H1 (cell line): ENCODE data around the gene MBD5.

Source experiments
- CEBPB ChIP-seq: IDR thresholded peaks from 2 replicates; pipeline ENCODE4 v1.6.1; 2012; ENCODE audit warnings: low read depth, low read length
- EP300 ChIP-seq, 2 experiments: IDR thresholded peaks; 1 replicate in 1 of 2; 2 replicates in 1 of 2; pipeline ENCODE4 v1.6.1; 2011 to 2012; ENCODE audit warnings: low read depth in 2 of 2, low read length in 2 of 2, mild to moderate bottlenecking in 2 of 2, borderline replicate concordance in 1 of 2, inconsistent platforms in 1 of 2, moderate library complexity in 1 of 2
- JUND ChIP-seq: IDR thresholded peaks from 2 replicates; pipeline ENCODE4 v1.6.1; 2011; ENCODE audit warnings: mild to moderate bottlenecking, improper control_type of control experiment, low read length
- MAFK ChIP-seq: IDR thresholded peaks from 2 replicates; pipeline ENCODE4 v1.6.1; 2012; ENCODE audit warnings: low read depth, mild to moderate bottlenecking, improper control_type of control experiment, low read length
- POLR2A ChIP-seq, 2 experiments: IDR thresholded peaks; 1 replicate in 1 of 2; 2 replicates in 1 of 2; pipeline ENCODE4 v1.6.1; 2011; ENCODE audit warnings: low read depth in 2 of 2, low read length in 2 of 2, mild to moderate bottlenecking in 2 of 2; ENCODE audit errors: control extremely low read depth in 1 of 2
- RNF2 ChIP-seq: fragments of 200-900, 300-1000 bp; sonication (generic); IDR thresholded peaks from 2 replicates; pipeline ENCODE4 v1.7.1; 2016; ENCODE audit warnings: borderline replicate concordance, low read depth, mild to moderate bottlenecking, antibody characterized with exemption, low read length; ENCODE audit not compliant: poor library complexity, severe bottlenecking; ENCODE audit errors: missing control alignments
- SAP30 ChIP-seq: fragments of 300-600 bp; sonication (generic); IDR thresholded peaks from 2 replicates; pipeline ENCODE4 v1.7.1; 2012; ENCODE audit warnings: low read length, moderate library complexity, mild to moderate bottlenecking, inconsistent platforms; ENCODE audit not compliant: insufficient read depth, insufficient replicate concordance
- SP2 ChIP-seq: IDR thresholded peaks from 2 replicates; pipeline ENCODE4 v1.6.1; 2012; ENCODE audit warnings: mild to moderate bottlenecking, low read length, inconsistent platforms
- SUZ12 ChIP-seq: fragments of 200-600 bp; sonication (generic); IDR thresholded peaks from 2 replicates; pipeline ENCODE4 v1.6.1; 2012; ENCODE audit warnings: mild to moderate bottlenecking, inconsistent platforms, low read length, moderate library complexity, mixed read lengths
- TAF1 ChIP-seq: IDR thresholded peaks from 2 replicates; pipeline ENCODE4 v1.6.1; 2011; ENCODE audit warnings: mild to moderate bottlenecking, low read depth, low read length
- TF ChIP-seq, protein P1 (sequence below), 3 experiments: IDR thresholded peaks; 1 replicate in 2 of 3; 2 replicates in 1 of 3; pipeline versions ENCODE4 v1.5.1 to v1.6.1; 2011; ENCODE audit warnings: low read length in 3 of 3, mild to moderate bottlenecking in 3 of 3, inconsistent platforms in 2 of 3, low read depth in 1 of 3, moderate library complexity in 1 of 3; ENCODE audit not compliant: insufficient read depth in 1 of 3; ENCODE audit errors: control extremely low read depth in 1 of 3
- TF ChIP-seq, protein P2 (sequence below): IDR thresholded peaks from 2 replicates; pipeline ENCODE4 v1.6.1; 2011; ENCODE audit warnings: low read depth, mild to moderate bottlenecking, low read length; ENCODE audit not compliant: insufficient read depth

DNA sequence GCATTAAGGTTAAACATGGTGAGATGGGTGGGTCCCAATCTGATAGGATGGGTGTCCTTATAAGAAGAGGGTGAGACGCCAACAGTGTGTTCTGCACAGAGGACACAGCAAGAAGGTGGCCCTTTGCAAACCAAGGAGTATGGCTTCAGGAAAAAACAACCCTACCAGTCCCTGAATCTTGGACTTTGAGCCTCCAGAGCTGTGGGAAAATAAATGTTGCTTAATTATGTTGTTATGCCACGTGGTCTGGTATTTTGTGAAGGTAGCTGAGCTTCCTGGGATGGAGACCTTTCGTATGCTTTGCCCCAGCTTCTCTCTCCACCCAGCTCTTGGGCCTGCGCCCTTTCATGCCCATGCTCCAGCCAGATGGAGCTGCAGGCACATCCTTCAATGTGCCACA lies 509.5 kb downstream of the MBD5 start:
- TF ChIP-seq, protein P1, sequence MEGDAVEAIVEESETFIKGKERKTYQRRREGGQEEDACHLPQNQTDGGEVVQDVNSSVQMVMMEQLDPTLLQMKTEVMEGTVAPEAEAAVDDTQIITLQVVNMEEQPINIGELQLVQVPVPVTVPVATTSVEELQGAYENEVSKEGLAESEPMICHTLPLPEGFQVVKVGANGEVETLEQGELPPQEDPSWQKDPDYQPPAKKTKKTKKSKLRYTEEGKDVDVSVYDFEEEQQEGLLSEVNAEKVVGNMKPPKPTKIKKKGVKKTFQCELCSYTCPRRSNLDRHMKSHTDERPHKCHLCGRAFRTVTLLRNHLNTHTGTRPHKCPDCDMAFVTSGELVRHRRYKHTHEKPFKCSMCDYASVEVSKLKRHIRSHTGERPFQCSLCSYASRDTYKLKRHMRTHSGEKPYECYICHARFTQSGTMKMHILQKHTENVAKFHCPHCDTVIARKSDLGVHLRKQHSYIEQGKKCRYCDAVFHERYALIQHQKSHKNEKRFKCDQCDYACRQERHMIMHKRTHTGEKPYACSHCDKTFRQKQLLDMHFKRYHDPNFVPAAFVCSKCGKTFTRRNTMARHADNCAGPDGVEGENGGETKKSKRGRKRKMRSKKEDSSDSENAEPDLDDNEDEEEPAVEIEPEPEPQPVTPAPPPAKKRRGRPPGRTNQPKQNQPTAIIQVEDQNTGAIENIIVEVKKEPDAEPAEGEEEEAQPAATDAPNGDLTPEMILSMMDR (IDR thresholded peaks at IDR 0.05; ENCODE audit: control extremely low read depth in 1 of 3, insufficient read depth in 1 of 3, low read depth in 1 of 3, low read length in 3 of 3) = no peak
- TF ChIP-seq TAF1 (no peak), SP2 (no peak), MAFK (no peak), SUZ12 (no peak), POLR2A (IDR thresholded peaks at IDR 0.05; ENCODE audit: control extremely low read depth in 1 of 2, low read depth in 2 of 2, low read length in 2 of 2) (no peak), JUND (no peak), EP300 (IDR thresholded peaks at IDR 0.05; ENCODE audit: borderline replicate concordance in 1 of 2, low read depth in 2 of 2, low read length in 2 of 2) (no peak), RNF2 (no peak), SAP30 (no peak), CEBPB (no peak)
- TF ChIP-seq, protein P2, sequence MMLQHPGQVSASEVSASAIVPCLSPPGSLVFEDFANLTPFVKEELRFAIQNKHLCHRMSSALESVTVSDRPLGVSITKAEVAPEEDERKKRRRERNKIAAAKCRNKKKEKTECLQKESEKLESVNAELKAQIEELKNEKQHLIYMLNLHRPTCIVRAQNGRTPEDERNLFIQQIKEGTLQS = no peak
